HFFc6 (cell line): ENCODE data around the gene FGF14. TPM values are rescaled to one million over a fixed set of nuclear protein-coding genes. Genes with fewer than 3 reads are reported as not detected.

ENCODE experiments used
- DNase-seq: peaks from one replicate; pipeline ENCODE4 v3.0.0-alpha.2; 2018
- H3K27ac Mint-ChIP-seq: 2 replicates; pipeline ENCODE4 v1.8.0; 2020; ENCODE audit warnings: mild to moderate bottlenecking, mixed read lengths
- H3K27me3 Mint-ChIP-seq: 2 replicates; pipeline ENCODE4 v1.8.0; 2021; ENCODE audit warnings: mild to moderate bottlenecking, moderate library complexity, mixed read lengths; ENCODE audit not compliant: insufficient read depth
- H3K36me3 Mint-ChIP-seq: 2 replicates; pipeline ENCODE4 v1.8.0; 2021; ENCODE audit warnings: low read depth, mixed read lengths
- H3K4me1 Mint-ChIP-seq: 2 replicates; pipeline ENCODE4 v1.8.0; 2020; ENCODE audit warnings: low read depth, mixed read lengths
- H3K4me3 Mint-ChIP-seq: 2 replicates; pipeline ENCODE4 v1.8.0; 2020; ENCODE audit warnings: mild to moderate bottlenecking, moderate library complexity, mixed read lengths
- H3K9me3 Mint-ChIP-seq: 2 replicates; pipeline ENCODE4 v1.8.0; 2020; ENCODE audit warnings: mild to moderate bottlenecking, mixed read lengths
- total RNA-seq, 6 experiments: library from RNA; stranded (reverse); fragmentation: NEBNext Ultra II Directional; extraction: Animal tissue kit (Norgen Biotek cat#: 25700); gene quantifications; 2 replicates in 1 of 6; 3 replicates in 5 of 6; pipeline ENCODE4 v1.2.3, GENCODE V29; 2021
- TF ChIP-seq, protein P1 (sequence below): fragments of 200-600 bp; sonication (generic); IDR thresholded peaks from 2 replicates; pipeline ENCODE4 v1.5.0; 2021; ENCODE audit warnings: antibody characterized with exemption, mild to moderate bottlenecking

Gene FGF14
- total RNA-seq, 6 experiments from 2014 or later: 0.02 to 0.03 TPM; not detected in 4

DNA sequence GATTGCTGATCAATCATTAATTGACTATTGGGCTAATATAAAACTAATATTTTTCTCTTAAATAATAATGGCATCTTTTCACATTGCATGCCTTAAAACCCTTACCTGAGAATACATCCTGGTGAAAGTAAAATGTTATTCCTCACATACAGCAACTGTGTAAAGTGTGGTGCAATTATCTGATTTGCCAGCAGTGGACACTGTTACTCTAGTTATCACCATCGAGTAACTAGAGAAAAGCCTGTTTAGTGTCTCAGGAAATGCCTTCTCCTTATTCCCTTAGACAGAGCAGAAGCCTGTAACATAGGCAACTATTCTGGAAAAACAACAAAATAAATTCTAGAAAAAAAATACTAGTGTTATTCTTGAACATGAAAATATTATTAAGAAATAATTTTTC, 459.8 kb downstream of the FGF14 start:
- H3K9me3 Mint-ChIP-seq: no peaks in the 10 kb centered on the region
- no peaks in the 10 kb centered on the region for H3K36me3 Mint-ChIP-seq
- H3K27ac Mint-ChIP-seq: no peak overlapping the region
- H3K27me3 Mint-ChIP-seq: no peaks in the 10 kb centered on the region; the same call in 1 of the 2 replicates
- H3K4me1 Mint-ChIP-seq: no peaks in the 10 kb centered on the region
- TF ChIP-seq, protein P1, sequence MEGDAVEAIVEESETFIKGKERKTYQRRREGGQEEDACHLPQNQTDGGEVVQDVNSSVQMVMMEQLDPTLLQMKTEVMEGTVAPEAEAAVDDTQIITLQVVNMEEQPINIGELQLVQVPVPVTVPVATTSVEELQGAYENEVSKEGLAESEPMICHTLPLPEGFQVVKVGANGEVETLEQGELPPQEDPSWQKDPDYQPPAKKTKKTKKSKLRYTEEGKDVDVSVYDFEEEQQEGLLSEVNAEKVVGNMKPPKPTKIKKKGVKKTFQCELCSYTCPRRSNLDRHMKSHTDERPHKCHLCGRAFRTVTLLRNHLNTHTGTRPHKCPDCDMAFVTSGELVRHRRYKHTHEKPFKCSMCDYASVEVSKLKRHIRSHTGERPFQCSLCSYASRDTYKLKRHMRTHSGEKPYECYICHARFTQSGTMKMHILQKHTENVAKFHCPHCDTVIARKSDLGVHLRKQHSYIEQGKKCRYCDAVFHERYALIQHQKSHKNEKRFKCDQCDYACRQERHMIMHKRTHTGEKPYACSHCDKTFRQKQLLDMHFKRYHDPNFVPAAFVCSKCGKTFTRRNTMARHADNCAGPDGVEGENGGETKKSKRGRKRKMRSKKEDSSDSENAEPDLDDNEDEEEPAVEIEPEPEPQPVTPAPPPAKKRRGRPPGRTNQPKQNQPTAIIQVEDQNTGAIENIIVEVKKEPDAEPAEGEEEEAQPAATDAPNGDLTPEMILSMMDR: peak; percentile 46
- H3K4me3 Mint-ChIP-seq: no peak overlapping the region
- peak; percentile 3 for DNase-seq

DNA sequence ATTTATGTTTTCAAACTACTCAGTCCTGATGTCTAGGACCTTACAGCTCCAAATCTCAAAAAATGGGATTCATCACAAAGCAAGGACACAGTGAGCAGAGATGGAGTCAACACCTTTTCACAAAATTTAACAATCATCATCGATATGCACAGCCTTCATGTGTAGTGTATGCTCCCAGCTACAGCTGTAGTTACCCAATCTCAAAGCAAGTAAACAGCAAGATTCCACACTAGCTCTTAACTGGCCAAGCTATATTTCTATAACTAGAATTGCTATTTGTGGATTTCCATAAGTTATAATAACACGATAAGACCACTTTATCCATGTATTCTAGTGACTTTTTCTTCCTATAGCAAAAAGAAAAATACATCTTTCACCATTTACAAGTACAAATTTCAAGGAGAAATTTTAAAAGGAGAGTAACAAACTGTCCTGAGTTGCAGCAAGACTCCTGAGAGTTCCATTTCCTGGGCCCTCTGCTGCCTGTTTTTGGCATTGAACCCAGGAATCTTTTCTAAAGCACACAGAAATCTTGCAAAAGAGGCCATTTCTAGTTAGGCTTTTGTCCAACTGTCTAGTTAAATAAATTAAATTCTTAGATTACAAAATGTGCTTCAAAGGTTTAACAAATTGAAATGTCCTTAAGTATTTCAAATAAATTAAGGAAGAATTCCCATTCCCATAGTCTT, 460.6 kb downstream of the FGF14 start:
- Mint-ChIP-seq H3K4me3 (no peak overlapping the region), H3K4me1 (no peaks in the 10 kb centered on the region), H3K27me3 (no peaks in the 10 kb centered on the region; the same call in 1 of the 2 replicates), H3K36me3 (no peaks in the 10 kb centered on the region), H3K9me3 (no peaks in the 10 kb centered on the region), H3K27ac (no peak overlapping the region)
- DNase-seq: peak; percentile 13
- TF ChIP-seq, protein P1: peak; percentile 33; the same call in 1 of the 2 replicates

DNA sequence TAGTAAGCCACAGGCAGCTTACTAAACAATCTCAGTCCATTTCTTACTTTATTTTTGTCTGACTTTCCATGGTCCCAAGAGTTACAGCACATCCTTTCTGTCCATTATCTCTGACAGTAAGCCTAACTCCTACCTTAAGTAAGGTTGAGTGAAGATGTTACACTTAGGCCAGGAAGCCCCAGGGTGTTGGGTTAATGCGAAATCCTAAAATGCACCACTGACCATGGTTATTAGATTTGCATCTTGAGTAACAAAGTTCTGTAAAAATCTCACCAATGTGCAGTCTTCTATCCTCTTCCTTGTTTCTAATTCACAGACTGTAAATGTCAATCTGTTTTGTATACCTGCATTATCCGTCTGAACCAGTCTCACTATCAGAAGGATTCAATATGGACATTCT, 462.5 kb downstream of the FGF14 start:
- H3K27me3 Mint-ChIP-seq: no peaks in the 10 kb centered on the region; the same call in 1 of the 2 replicates
- H3K4me1 Mint-ChIP-seq: no peaks in the 10 kb centered on the region
- H3K9me3 Mint-ChIP-seq: no peaks in the 10 kb centered on the region
- TF ChIP-seq, protein P1: no peak
- DNase-seq: no peak
- H3K27ac Mint-ChIP-seq: no peak overlapping the region
- no peaks in the 10 kb centered on the region for H3K36me3 Mint-ChIP-seq
- H3K4me3 Mint-ChIP-seq: no peak overlapping the region

DNA sequence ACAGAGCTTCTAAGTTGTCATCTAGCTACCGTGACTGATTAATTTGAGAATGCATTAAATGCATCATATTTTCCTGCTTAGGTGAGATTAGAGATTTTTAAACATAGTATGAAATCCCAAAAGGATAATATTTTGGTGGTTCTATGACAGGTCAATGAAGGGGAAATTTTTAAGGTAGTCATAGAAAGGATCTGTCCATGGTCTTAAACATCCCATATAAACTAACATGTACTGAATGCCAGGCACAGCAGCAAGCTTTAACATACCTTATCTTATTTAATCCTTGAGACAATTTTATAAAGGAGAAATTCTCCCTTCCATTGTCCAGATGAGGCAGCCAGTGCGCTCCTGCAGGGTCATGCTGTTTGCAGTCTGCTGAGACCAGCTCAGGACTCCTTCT, 466.0 kb downstream of the FGF14 start:
- Mint-ChIP-seq H3K36me3 (no peaks in the 10 kb centered on the region), H3K4me3 (no peak overlapping the region), H3K27ac (no peak overlapping the region), H3K27me3 (no peaks in the 10 kb centered on the region; the same call in 1 of the 2 replicates), H3K9me3 (no peaks in the 10 kb centered on the region), H3K4me1 (no peaks in the 10 kb centered on the region; the same call in 1 of the 2 replicates)
- DNase-seq: no peak
- TF ChIP-seq, protein P1: no peak

DNA sequence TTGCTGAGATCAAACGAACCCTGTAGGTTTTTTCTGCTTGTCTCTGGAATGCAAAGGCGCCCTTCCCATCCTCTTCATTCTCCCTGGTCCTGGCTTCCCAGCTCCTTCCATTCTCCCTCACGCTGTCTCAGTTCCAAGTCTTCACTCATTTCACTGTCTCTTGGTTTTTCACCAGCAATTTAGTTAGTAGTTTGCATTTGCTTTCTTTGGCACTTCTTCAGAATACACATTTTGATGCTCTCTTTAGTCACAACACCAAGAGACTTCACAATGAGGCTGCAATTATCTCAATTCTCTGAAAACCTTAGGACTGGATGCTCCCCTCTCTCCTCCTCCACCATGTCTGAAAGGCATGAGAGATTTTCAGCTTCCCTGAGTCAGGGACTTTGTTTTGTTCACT, 470.7 kb downstream of the FGF14 start:
- TF ChIP-seq, protein P1: no peak
- no peaks in the 10 kb centered on the region for H3K9me3 Mint-ChIP-seq
- DNase-seq: no peak
- H3K4me3 Mint-ChIP-seq: no peak overlapping the region
- H3K36me3 Mint-ChIP-seq: no peaks in the 10 kb centered on the region
- H3K27me3 Mint-ChIP-seq: peaks cover 1% of the 10 kb centered on the region; the same call in 1 of the 2 replicates
- no peak overlapping the region for H3K27ac Mint-ChIP-seq
- peaks cover 4% of the 10 kb centered on the region; the same call in 1 of the 2 replicates for H3K4me1 Mint-ChIP-seq
